Measurements from ENCODE around the gene TMEM114. TPM values are rescaled to one million over a fixed set of nuclear protein-coding genes. Genes with fewer than 3 reads are reported as not detected.

TMEM114 gene
- total RNA-seq, 4 donors from 2014 or later: not detected

DNA sequence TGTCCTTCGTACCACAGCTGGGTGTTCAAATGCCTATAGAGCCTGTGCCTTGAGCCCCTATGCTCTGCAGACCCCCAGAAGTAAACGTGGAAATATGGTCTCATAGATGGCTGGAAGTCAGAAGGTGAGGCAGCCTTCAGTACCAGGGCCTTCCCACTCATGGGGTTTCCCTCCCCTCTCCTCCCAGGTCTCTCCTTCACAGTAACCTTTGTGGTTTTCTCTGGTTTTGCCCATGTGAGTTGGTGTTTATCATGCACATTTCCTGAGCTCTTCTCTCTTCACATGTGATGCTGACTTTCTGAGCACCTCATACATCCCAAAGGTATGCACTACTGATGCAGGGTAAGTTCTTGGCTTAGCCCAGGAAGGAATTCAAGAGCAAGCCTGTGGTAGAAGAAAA, 35.4 kb downstream of the TMEM114 start:
- intact Hi-C loops (cut with DNase I): no loop called here
- no peak for TF ChIP-seq POLR2A (IDR thresholded peaks at IDR 0.05)
- TF ChIP-seq, protein P1, sequence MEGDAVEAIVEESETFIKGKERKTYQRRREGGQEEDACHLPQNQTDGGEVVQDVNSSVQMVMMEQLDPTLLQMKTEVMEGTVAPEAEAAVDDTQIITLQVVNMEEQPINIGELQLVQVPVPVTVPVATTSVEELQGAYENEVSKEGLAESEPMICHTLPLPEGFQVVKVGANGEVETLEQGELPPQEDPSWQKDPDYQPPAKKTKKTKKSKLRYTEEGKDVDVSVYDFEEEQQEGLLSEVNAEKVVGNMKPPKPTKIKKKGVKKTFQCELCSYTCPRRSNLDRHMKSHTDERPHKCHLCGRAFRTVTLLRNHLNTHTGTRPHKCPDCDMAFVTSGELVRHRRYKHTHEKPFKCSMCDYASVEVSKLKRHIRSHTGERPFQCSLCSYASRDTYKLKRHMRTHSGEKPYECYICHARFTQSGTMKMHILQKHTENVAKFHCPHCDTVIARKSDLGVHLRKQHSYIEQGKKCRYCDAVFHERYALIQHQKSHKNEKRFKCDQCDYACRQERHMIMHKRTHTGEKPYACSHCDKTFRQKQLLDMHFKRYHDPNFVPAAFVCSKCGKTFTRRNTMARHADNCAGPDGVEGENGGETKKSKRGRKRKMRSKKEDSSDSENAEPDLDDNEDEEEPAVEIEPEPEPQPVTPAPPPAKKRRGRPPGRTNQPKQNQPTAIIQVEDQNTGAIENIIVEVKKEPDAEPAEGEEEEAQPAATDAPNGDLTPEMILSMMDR (IDR thresholded peaks at IDR 0.05): no peak
- no peak for DNase-seq
- WGBS, 2 donors: 61 to 72% methylated on average over 2 of the region's 2 CpGs
- no peaks in the 10 kb centered on the region for H3K36me3 ChIP-seq
- H3K27me3 ChIP-seq: no peaks in the 10 kb centered on the region
- no peaks in the 10 kb centered on the region for H3K4me1 ChIP-seq
- no peak overlapping the region for H3K4me3 ChIP-seq (replicated peaks in 1 of 3)
- H3K27ac ChIP-seq: no peak overlapping the region
- no peaks in the 10 kb centered on the region for H3K9me3 ChIP-seq

DNA sequence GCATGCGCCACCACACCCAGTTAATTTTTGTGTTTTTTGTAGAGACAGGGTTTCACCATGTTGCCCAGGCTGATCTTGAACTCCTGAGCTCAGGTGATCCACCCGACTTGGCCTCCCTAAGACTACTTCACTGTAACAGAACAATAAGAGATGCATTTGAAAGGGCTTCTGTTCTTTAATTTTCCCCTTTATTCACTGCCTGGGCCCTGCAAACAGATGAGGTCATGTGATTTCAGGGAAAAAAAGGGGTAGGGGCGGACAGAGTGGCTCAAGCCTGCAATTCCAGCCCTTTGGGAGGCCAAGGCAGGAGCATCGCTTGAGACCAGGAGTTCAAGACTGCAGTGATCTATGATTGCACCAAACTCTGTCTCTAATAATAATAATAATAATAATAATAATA, 36.3 kb downstream of the TMEM114 start:
- no peak for DNase-seq
- Histone ChIP-seq H3K36me3 (no peaks in the 10 kb centered on the region), H3K27me3 (no peaks in the 10 kb centered on the region), H3K4me3 (replicated peaks in 1 of 3) (no peak overlapping the region), H3K4me1 (no peaks in the 10 kb centered on the region), H3K9me3 (no peaks in the 10 kb centered on the region), H3K27ac (no peak overlapping the region)
- TF ChIP-seq, protein P1 (IDR thresholded peaks at IDR 0.05): no peak
- no peak for TF ChIP-seq POLR2A (IDR thresholded peaks at IDR 0.05)
- intact Hi-C loops (cut with DNase I): no loop called here
- WGBS, 2 donors: 72 to 82% methylated on average over 4 of the region's 4 CpGs

DNA sequence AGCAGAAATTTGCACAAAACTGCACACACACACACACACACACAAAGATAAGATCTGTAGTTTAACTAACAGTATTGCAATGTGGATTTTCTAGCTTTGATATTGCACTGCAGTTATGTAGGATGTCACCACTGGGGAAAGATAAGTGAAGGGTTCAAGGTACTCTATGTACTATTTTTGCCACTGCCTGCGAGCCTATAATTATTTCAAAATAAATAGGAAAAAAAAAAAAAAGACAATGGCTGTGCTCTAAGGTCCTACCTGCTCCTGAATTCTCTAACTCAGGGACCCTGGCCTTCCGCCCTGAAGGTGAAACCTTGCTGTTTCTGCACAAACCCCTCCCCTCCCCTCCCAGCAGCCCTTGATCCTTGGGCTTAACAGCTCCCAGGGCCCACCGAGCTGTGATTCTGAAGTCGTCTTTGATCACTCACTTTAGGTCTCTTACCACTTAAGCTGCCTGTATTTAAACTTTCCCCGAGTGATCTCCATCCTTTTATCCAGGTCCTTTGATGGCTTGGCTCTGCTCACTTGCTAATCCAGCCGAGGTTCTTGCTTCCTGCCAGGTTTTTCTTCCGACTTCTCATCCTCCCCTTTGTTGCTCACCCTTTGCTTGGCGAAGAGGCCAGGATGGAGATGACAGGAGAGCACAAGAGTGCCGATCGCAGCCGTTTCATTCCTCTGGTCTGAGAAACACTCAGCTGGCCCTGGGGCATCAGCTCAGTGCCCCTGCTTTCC, 37.7 kb downstream of the TMEM114 start:
- TF ChIP-seq, protein P1 (IDR thresholded peaks at IDR 0.05): no peak
- TF ChIP-seq POLR2A (IDR thresholded peaks at IDR 0.05): no peak
- Histone ChIP-seq H3K36me3 (no peaks in the 10 kb centered on the region), H3K27ac (no peak overlapping the region), H3K4me1 (no peaks in the 10 kb centered on the region), H3K9me3 (no peaks in the 10 kb centered on the region), H3K27me3 (no peaks in the 10 kb centered on the region), H3K4me3 (replicated peaks in 1 of 3) (no peak overlapping the region)
- intact Hi-C loops (cut with DNase I): no loop called here
- 17 to 19% methylated on average over 11 of the region's 11 CpGs for WGBS, 2 donors
- DNase-seq: no peak

DNA sequence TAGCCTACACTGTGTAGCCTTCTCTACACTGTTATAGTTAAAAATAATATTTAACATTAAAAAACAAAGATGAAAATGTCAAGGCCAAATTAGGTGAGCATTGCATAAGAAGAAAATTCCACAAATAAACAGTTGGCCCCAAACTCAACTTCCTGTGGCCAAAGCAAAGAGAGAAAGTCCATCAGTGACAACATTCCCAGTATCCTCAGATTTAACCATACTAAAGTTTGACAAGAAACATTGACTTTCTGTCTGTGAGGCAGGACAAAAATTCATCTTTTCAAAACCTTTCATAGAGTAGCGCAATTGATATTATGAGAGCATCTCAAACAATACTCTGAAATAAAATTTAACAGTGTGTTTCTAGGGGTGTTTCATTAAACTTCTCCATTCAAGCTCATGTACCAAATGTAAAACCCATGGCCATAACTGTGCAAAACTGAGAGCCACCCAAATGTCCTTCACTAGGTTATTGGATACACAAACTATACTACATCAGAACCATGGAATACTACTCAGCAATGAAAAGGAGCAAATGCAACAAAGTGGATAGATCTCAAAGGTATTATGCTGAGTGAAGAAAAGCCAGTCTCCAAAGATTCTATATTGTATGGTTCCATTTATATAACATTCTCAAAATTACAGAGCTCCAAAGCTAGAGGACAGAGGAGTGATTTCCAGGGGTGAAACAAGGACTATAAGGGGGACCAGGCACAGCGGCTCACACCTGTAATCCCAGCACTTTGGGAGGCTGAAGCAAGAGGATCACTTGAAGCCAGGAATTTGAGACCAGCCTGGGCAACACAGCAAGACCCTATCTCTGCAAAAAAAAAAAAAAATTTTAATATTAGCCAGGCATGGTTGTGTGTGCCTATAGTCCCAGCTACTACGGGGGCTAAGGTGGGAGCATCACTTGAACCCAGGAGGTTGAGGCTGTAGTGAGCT, 38.7 kb downstream of the TMEM114 start:
- H3K4me3 ChIP-seq (replicated peaks in 1 of 3): no peak overlapping the region
- H3K27me3 ChIP-seq: no peaks in the 10 kb centered on the region
- no peaks in the 10 kb centered on the region for H3K4me1 ChIP-seq
- TF ChIP-seq, protein P1 (IDR thresholded peaks at IDR 0.05): no peak
- no peak for TF ChIP-seq POLR2A (IDR thresholded peaks at IDR 0.05)
- H3K27ac ChIP-seq: no peak overlapping the region
- H3K9me3 ChIP-seq: no peaks in the 10 kb centered on the region
- 91 to 93% methylated on average over 3 of the region's 3 CpGs for WGBS, 2 donors
- H3K36me3 ChIP-seq: no peaks in the 10 kb centered on the region
- intact Hi-C loops (cut with DNase I): no loop called here
- no peak for DNase-seq

Data from thyroid gland (tissue), 4 donors.